ENCODE data around the gene GLB1L.
"Not testable (repeated sequence)": the region's sequence is repeated elsewhere in the genome, so short reads cannot be mapped to it uniquely, and the experiment has no call there.

The GLB1L gene

DNA sequence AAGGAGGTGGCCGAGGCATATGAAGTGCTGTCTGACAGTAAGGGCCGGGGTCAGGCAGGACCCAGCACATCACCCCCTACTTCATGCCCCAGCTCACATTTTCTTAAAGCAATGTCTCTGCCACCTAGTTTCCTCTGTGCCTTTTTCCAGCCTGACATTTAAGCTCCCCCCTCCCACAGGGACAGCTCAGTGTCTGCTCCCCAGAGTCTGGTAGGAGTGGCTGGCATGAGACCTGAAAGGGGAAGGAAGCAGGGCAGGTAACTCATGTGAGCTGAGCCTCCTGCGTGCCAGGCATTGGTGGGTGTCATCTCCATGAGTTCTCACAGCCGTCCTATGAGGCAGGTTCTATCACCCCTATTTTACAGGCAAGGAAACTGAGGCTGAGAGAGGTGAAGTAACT, 35.4 kb upstream of the GLB1L start:
- DNase-seq (ENCODE audit: low read depth in 2 of 2), result no peak

DNA sequence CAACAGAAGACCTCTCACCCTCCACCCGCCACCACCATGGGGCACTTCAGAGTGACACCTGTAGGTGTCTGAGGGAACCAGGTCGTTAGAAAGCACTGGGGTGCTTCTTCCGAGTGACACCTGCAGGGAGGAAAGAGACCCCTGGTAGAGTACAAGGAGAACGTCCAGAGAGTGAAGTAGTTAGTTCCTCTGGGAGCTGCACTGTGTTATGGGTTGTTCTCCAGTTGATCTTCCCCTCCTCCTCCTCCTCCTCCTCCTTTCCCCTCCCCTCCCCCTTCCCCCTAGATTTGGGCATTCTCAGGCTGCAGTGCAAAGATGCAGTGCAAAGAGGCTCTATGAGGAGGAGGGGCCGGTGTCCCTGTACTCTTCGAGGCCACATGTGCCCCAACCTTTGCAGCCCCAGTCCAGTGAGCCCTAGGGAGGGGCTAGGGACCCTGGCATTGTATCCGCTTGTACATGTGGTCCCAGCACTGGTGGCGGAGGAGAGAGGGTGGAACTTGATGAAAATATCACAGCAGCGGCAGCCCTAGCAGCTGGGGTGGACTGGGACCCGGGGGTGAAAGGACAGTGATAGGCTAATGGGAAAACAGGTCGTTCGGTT, 34.8 kb upstream of the GLB1L start:
- DNase-seq (ENCODE audit: low read depth in 2 of 2), result no peak

DNA sequence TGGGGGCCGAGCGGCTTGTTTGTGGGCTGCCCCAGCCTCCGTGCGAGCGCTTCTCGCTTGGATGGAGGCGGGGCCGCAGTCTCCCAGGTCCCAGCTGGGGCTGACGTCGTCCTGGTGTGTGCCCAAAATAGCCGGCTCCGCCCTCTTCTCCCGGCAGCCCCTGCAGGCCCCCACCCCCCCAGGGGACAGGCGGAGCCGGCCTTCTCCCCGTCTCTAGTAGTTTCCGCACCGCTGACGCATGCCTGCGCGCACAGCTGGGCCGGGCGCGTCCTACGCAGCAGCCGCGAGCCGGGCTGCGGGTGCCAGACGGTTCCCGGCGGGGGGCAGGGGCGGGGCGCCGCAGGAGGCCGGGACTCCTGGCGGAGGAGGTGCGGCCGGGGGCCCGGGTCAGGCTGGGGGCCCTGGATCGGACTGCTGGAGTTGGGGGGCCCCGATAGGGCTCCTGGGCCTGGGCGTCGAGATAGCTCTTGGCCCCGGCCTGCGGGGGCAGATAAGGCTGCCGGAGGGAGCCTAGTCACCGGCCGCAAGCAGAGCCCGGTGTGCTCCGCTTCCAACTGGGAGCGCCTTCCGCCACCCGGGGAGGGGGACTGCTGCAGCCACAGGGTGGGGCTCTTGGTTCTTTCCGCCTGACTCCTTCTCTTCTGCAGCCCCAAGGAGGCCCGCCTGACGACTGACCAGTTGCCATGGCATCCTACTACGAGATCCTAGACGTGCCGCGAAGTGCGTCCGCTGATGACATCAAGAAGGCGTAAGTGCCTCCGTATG, 34.1 kb upstream of the GLB1L start, which contains the start of gene DNAJB2:
Gene DNAJB2 (plus strand): TSS at position 216 of the 765 bp plus-strand sequence. CDS start 468 bp downstream, at position 684.
- peak; percentile 98 to 99 for DNase-seq (ENCODE audit: low read depth in 2 of 2)

DNA sequence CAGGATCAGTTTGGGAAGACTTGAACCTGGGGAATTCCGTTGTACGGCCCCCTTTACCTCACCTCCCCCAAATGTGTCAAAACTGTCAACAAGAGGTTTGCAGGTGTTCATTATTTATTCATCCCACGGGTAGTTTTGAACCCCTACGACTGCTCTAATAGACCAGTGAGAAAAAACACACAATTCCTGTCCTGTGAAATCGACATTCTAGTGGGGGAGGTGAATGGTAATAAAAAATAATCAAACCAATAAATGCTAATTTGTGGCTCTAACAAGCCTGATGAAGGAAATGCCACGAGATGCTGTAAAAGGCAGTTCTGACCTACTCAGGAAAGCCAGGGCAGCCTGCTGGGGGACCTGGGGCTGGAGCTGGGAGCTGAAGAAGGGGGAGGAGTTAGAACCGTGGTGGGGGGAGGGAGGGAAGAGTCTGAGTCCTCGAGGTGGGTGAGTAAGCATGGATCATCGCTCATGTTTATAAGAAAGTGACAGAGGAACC, 33.5 kb upstream of the GLB1L start:
- no peak for DNase-seq (ENCODE audit: low read depth in 2 of 2)

DNA sequence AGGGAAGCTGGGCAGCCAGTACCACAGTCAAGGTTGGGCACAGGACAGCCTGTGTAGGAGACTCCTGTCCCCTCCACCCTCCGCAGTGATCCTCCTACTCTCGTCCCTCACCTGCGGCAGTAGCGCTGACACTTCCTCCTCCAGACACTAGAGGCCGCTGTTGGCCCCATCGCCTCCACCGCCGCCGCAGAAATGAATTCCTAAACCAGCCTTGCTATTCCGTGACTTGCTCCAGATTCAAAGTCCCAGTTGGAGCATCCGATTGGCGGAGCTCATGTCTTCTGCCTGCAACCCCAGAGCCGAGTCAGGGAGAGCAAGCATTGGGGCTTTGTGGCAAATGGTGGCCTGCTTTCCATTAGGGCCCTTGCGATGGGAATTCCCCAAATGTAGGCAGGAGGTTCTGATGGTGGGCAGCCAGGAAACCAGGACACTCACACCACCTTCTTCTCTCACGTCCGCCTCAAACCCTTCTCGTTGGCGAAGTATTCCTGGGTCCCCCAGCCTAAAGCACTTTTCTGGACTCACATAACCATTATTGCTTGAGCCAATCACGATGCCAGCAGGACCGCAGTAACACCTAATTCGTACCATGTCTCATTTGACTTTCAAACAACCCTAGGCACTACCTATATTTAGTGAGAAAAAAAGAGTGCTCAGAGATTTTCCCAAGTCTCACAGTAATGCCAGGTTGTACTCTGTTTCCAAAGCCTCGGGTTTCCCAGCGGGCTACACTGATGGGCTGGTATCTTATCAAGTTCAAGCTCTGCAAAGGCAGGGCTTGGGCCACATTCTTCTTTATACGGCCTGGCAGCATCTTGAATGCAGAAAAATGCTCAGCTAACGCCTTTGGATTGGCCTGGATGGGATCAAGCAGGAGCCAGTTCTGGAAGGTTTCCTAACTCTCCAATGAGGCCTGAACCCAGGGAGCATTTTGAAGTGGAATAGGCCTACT, 32.7 kb upstream of the GLB1L start:
- DNase-seq (ENCODE audit: low read depth in 2 of 2), result peak; percentile 64 to 67

DNA sequence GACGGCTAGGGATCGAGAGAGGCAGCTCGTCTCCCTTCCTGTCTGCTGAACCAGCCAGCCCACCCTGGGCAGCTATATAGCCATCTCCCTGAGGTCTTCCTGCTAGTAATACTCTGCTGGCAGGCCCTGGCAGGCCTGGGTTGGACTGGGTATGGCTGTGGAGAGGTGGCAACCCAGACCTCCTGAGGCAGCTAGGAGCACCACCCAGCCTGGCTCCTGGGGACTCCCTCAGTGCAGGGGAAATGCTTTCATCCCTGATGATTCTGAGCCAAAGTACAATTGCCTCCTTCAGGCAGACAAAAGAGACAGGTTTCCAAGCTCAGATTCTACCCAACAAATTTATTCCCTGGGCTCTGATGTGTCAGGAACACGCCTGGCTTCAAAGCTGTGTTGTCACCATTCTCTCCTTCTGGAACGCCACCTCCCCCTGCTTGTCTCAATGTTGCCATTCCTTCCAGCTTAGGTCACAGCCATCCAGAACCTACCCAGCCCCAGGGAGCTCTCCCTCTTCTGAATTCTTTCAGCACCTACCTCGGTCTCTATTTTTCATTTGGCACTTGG, 29.2 kb upstream of the GLB1L start:
- DNase-seq (ENCODE audit: low read depth in 2 of 2), result no peak

DNA sequence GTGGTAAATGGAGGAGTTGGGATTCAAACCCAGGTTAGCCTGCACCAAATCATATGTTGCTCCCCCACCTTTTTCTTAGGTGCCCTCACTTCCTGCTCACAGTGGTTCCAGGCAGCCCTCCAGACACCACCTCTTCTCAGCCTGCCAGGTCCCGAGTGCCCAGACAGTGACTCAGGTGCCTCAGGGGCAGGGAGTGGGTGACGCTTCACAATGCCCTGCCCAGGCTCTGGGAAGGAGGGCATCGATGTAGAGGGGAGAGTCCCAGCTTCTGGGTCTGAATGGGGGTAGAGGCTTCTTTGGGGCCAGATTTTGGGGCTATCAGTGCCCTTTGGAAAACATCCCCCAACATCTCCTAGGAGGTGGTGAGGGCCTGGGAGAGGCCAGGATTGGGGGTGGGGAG, 28.7 kb upstream of the GLB1L start:
- DNase-seq (ENCODE audit: low read depth in 2 of 2), result no peak

DNA sequence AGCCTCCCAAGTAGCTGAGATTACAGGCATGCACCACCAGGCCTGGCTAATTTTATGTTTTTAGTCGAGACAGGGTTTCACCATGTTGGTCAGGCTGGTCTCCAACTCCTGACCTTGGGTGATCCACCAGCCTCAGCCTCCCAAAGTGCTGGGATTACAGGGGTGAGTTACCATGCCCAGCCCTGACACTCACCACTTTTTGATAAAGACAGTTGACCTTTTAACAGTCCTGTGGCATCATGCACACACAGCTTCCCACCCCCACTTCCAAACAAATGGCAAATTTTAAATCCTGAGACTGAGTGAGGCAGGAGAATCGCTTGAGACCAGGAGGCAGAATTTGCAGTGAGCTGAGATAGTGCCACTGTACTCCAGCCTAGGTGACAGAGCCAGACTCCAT, 27.8 kb upstream of the GLB1L start:
- DNase-seq (ENCODE audit: low read depth in 2 of 2), result no peak

DNA sequence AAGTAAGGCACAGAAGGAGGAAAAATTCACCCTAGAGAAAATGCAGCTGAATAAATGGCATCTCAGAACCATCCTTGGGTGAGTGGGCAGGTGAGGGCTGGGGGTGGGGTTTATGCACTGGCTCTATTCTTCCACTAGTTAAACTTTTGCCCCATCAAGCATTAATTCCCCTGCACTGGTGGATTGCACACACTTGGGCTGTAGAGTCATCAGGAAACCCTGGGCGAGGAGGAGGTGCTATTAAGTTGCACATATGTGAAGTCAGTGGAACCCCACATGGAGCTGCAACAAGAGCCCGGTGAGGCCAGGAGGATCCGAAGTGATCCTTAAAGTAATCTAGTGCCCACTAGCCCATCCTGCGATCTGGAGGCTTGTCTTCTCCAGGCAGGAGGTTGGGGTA, 27.1 kb upstream of the GLB1L start:
- no peak for DNase-seq (ENCODE audit: low read depth in 2 of 2)

DNA sequence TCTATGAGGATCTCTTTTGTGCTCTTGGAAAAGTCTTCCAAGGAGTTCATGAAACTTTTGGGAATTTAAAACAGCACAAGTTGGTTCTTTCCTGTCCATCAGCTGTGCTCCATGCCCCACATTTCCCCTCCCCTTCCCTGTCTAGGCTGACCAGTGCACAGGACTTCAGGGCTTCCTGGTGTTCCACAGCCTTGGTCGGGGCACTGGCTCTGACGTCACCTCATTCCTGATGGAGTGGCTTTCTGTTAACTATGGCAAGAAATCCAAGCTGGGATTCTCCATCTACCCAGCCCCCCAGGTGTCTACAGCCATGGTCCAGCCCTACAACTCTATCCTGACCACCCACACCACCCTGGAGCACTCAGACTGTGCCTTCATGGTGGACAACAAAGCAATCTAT, 25.8 kb upstream of the GLB1L start:
- DNase-seq (ENCODE audit: low read depth in 2 of 2), result no peak

DNA sequence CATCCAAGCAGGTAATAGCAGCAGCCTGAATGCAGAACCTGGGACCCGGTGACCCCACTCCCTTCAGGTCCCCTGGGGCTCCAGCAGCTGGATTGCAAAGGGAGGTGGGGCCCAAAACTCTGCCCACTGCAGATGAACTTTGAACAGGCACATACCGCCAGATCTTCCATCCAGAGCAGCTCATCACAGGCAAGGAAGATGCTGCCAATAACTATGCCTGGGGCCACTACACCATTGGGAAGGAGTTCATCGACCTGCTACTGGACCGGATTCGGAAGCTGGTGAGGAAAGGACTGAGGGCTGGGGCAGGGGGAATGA, 24.8 kb upstream of the GLB1L start:
- no peak for DNase-seq (ENCODE audit: low read depth in 2 of 2)

DNA sequence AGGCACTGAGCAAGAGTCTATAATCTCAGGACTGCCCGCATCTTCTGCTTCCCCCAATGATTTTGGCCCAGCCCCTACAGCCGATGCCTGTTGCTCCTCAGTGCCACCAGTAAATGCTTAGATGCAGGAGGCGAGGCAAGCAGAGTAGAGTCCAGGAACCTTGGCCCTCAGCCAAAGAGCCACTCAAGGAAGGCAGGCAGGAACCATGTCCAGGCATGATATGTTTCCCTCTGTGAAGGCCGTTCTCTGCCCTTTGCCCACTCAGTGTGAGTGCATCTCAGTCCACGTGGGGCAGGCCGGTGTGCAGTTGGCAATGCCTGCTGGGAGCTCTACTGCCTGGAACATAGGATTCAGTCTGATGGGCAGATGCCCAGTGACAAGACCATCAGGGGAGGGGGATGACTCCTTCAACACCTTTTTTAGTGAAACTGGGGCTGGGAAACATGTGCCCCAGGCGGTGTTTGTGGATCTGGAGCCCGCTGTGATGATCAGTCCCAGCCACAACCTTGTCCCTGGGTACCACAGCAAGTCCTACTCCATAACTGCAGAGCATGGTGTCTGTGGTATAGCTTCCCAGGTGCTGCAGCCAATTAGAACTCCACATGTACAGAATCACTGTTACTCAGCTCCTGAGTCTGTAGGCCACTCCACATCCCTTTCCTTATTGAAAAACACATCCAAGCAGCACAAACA, 24.3 kb upstream of the GLB1L start:
- DNase-seq (ENCODE audit: low read depth in 2 of 2), result no peak

DNA sequence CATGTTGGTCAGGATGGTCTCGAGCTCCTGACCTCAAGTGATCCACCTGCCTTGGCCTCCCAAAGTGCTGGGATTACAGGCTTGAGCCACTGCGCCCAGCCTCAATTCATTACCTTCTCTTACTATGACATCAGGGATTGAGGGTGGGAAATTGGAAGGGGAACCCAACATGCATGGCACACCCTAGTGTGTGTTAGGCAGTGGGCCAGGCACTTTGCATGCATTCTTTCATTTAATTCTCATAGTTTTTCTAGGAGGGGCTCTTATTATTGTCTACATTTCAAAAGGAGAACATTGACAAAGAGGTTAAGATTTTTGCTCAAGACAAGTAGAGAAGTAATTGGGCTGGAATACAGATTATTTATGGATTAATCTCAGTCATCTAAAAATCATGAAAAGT, 23.1 kb upstream of the GLB1L start:
- DNase-seq (ENCODE audit: low read depth in 2 of 2), result no peak

DNA sequence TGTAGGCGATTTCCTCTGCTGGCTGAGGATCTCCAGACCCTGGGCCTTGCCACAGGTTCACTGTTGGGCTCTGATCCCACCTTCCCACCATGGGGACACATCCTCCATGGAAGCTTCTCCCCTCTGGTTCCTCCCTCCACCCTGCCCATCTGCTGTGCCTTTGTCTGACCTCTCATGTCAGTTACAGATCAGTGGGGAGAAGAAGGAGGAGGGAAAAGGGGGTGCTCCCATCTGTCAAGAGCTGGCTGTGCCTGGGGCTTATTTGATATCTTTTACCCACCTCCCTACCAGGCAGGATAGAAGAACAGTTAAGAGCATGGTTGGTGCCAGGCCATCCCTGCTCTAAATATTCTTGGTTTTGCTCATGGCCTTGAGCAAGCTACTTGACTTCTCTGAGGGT, 21.6 kb upstream of the GLB1L start:
- DNase-seq (ENCODE audit: low read depth in 2 of 2), result no peak

DNA sequence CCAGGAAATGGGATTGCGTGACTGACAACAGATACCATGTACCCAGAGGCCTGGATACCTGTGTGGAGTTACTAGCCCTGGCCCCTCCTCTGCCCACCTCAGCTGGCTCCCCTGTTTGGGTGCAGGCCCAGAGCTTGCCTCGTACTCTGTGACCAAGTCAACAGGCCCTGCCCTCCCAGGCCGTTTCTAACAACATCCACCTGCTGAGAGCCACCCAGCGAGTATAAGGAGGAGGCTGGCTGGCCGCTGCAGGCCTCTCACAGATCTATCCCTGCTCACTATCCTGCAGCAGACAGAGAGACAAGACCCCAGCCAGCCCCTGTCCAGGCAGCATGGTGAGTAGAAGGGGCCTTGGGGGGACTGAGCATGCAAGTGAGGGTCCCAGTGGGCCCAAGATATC, 21.0 kb upstream of the GLB1L start:
- no peak for DNase-seq (ENCODE audit: low read depth in 2 of 2)

DNA sequence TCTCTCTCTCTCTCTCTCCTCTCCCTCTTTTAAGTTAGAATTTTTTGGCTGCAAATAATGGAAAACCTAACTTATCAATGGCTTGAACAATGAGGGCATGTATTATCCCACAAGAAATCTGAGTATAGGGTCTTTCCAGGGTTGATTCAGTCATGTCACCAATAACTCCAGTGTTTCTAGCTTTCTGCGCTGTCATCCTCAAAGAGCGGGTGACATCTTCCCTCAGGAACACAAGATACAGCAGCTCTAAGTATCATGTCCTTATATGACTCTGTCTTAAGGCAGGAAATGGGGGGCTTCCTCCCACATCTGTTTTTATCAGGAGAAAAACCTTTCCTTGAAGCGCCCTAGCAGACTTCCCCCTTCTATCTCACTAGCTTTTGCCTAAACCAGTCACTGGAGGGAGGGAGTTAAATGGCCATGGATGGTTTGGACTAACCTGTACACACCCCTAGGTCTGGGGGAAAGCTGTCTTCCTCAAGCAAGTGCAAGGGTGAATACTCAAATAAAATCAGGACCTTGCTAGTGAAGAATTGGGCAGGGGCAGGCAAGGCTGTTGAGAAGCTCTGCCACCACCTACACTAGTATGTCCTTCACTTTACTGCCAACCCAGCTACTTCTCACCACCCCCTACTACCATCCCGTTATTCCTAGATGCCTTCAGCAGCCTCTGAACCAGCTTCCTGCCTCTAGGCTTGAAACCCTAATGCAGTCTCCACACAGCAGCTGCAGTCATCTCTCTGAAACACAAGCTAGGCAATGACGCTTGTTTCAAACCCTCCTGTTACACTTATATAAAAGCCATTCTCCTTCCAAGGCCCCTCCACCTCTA, 16.0 kb upstream of the GLB1L start:
- DNase-seq (ENCODE audit: low read depth in 2 of 2), result no peak

DNA sequence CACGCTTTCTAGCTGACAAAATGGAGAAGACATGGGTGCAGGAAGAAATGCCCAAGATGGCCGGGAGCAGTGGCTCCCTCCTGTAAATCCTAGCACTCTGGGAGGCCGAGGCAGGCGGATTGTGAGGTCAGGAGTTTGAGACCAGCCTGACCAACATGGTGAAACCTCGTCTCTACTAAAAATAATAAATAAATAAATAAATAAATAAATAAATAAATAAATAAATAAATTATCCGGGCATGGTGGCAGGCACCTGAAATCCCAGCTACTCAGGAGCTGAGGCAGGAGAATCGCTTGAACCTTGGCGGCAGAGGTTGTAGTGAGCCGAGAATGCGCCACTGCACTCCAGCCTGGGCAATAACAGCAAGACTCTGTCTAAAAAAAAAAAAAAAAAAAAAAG, 13.7 kb upstream of the GLB1L start:
- not testable (repeated sequence) for DNase-seq (ENCODE audit: low read depth in 2 of 2)

DNA sequence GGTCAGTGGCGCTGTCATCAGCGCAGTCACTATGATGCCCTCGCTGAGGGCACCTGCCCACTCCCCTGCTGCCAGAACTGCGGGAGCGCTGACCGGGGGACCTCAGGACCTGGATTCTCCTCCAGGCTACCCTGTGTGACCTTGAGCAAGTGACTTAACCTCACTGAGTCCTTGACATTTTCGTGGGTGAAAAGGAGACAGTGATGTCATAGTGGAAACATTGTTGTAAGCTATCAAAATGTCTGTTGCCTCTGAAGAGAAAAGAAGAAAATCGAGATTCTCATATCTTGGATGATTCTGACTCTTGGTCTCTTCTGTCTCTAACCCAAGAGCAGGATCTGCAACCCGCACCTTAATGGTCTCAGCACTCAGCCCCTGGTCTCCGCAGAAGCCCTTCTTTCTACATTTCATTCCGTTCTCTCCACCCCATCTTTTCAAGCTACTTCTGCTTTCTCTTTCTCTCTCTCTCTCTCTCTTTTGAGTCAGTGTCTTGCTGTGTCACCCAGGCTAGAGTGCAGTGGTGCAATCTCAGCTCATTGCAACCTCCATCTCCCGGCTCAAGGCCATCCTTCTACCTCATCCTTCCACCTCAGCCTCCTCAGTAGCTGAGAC, 9.5 kb upstream of the GLB1L start:
- DNase-seq (ENCODE audit: low read depth in 2 of 2), result no peak

DNA sequence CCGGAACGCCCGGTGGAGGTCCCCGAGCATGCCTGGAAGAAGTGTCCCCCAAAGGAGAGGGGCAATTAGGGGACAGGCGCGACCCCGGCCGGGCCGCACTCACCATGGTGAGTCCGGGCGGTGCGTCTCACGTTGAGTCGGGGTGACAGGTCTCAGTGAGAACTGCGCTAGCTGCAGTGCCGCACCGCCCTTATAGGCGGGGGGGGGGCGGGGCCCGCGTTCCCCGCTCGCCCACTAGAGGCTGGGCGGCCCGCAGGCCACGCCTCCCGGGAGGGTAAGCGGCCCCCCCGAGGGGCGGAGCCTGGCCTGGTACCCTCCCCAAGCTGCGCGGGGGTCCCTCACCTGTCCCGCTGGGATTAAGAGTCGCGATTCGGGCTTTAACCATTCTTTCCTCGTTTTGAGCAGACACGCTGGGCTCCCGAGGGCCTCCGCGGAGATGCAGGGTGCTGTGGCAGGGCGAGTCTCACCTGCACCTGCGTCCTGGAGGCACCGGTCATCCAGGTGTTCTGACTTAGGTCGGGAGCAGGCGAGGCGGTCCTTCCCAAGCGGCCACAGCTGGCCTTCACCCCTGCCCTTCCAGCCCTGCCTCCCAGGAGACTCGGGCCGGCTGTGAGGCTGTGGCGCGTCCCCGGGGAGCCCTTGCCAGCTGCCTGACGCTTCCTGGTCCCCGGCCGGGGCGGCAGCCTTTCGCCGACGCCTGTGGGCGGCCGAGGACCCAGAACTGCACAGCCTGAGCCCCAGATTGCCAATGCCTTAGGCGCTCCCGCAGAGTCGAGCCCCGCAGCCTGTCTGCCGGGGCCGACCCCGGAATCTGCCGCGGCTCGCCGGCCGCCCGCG, 8.7 kb upstream of the GLB1L start, which contains the start of gene TUBA4A:
Gene TUBA4A (minus strand): TSS at position 166 of the 837 bp plus-strand sequence. CDS start 60 bp downstream, at position 106.
- peak; percentile 85 to 89 for DNase-seq (ENCODE audit: low read depth in 2 of 2)

Measured in activated CD4-positive, alpha-beta T cell treated with anti-CD3 and anti-CD28 coated beads for 24 hours (primary cell).